SK-N-SH (cell line): ENCODE data around the gene SLC35G6. TPM values are rescaled to one million over a fixed set of nuclear protein-coding genes. Genes with fewer than 3 reads are reported as not detected.

Experiments
- CTCF ChIA-PET: fragments of 300-600, 350-600 bp; formaldehyde crosslinking; extraction: SDS; loops from one replicate; lab custom pipeline; 2021; lab: Yijun Ruan, JAX
- POLR2A ChIA-PET: fragments of 350-600 bp; sonication (Branson Sonifier 250); formaldehyde crosslinking; extraction: SDS; loops from one replicate; lab custom pipeline; 2020; ENCODE audit warnings: antibody characterized with exemption, inconsistent platforms; lab: Yijun Ruan, JAX
- DNase-seq: peaks from one replicate; pipeline ENCODE4 v3.0.0; 2012
- H2AFZ ChIP-seq: fragments of 200-600 bp; sonication (generic); 2 replicates; pipeline ENCODE4 v1.8.1; 2016; ENCODE audit warnings: antibody characterized with exemption, mild to moderate bottlenecking, low read depth
- H3F3A ChIP-seq: fragments of 200-600 bp; sonication (generic); replicated peaks from 2 replicates; pipeline ENCODE3; 2016; ENCODE audit warnings: antibody characterized with exemption, mild to moderate bottlenecking; ENCODE audit not compliant: insufficient read depth
- H3K27ac ChIP-seq, 2 experiments: fragments of 200-500 bp in 1 of 2; fragments of 200-600 bp in 1 of 2; sonication (Bioruptor generic) in 1 of 2; sonication (generic), shearing (Covaris generic) in 1 of 2; 2 replicates each; pipeline versions ENCODE4 v1.5.1 to v1.6.1; 2014 to 2016; ENCODE audit warnings: low read depth in 2 of 2, inconsistent platforms in 1 of 2, low read length in 1 of 2, mild to moderate bottlenecking in 1 of 2, mixed read lengths in 1 of 2
- H3K27me3 ChIP-seq: fragments of 200-600 bp; sonication (generic), shearing (Covaris generic); 2 replicates; pipeline ENCODE4 v1.6.1; 2016; ENCODE audit warnings: mixed run types; ENCODE audit not compliant: insufficient read depth
- H3K36me3 ChIP-seq, 2 experiments: fragments of 200-500 bp in 1 of 2; fragments of 200-600 bp in 1 of 2; sonication (Bioruptor generic) in 1 of 2; sonication (generic) in 1 of 2; replicated peaks in 1 of 2; 2 replicates each; pipeline versions ENCODE3 to v1.5.1; 2014 to 2016; ENCODE audit warnings: low read length in 1 of 2, mild to moderate bottlenecking in 1 of 2; ENCODE audit not compliant: insufficient read depth in 2 of 2, control insufficient read depth in 1 of 2
- H3K4me1 ChIP-seq, 2 experiments: fragments of 200-500 bp in 1 of 2; fragments of 200-600 bp in 1 of 2; sonication (Bioruptor generic) in 1 of 2; sonication (generic), shearing (Covaris generic) in 1 of 2; 2 replicates each; pipeline versions ENCODE4 v1.5.1 to v1.6.1; 2014 to 2016; ENCODE audit warnings: low read depth in 1 of 2, low read length in 1 of 2, mixed run types in 1 of 2; ENCODE audit not compliant: insufficient read depth in 2 of 2, control insufficient read depth in 1 of 2
- H3K4me2 ChIP-seq: fragments of 200-600 bp; sonication (generic), shearing (Covaris generic); 2 replicates; pipeline ENCODE4 v1.6.1; 2017; ENCODE audit warnings: mixed run types
- H3K4me3 ChIP-seq, 2 experiments: fragments of 200-500 bp in 1 of 2; fragments of 200-600 bp in 1 of 2; sonication (Bioruptor generic) in 1 of 2; sonication (generic), shearing (Covaris generic) in 1 of 2; 2 replicates each; pipeline versions ENCODE4 v1.5.1 to v1.8.1; 2014 to 2016; ENCODE audit warnings: low read depth in 2 of 2, inconsistent platforms in 1 of 2, low read length in 1 of 2, mild to moderate bottlenecking in 1 of 2, mixed read lengths in 1 of 2, moderate library complexity in 1 of 2
- H3K79me2 ChIP-seq: fragments of 200-600 bp; sonication (generic); 2 replicates; pipeline ENCODE4 v1.8.1; 2017; ENCODE audit warnings: mild to moderate bottlenecking; ENCODE audit not compliant: insufficient read depth
- H3K9ac ChIP-seq: fragments of 200-600 bp; sonication (generic); 2 replicates; pipeline ENCODE4 v1.6.1; 2017; ENCODE audit warnings: mixed run types
- H3K9me2 ChIP-seq: fragments of 200-600 bp; sonication (generic); 2 replicates; pipeline ENCODE4 v1.6.1; 2017; ENCODE audit warnings: mixed run types
- H3K9me3 ChIP-seq: fragments of 200-600 bp; sonication (generic); 2 replicates; pipeline ENCODE4 v1.6.1; 2017; ENCODE audit warnings: mixed run types, mild to moderate bottlenecking, moderate library complexity
- H4K20me1 ChIP-seq: fragments of 200-600 bp; sonication (generic); 2 replicates; pipeline ENCODE4 v1.6.1; 2017; ENCODE audit warnings: mild to moderate bottlenecking, mixed run types; ENCODE audit not compliant: insufficient read depth
- EZH2phosphoT487 ChIP-seq: fragments of 200-600 bp; sonication (generic); IDR thresholded peaks from 2 replicates; pipeline ENCODE4 v1.6.1; 2017; ENCODE audit warnings: low read depth, mixed run types, mild to moderate bottlenecking, antibody characterized with exemption, moderate library complexity, borderline replicate concordance
- FOSL2 ChIP-seq: IDR thresholded peaks from 2 replicates; pipeline ENCODE4 v1.4.0; 2012; ENCODE audit warnings: low read depth, mild to moderate bottlenecking, moderate library complexity, borderline replicate concordance
- FOXJ3 ChIP-seq: sonication (generic); formaldehyde crosslinking; IDR thresholded peaks from 2 replicates; pipeline ENCODE4 v1.5.1; 2020; ENCODE audit warnings: mild to moderate bottlenecking, missing genetic modification reagents
- FOXM1 ChIP-seq: IDR thresholded peaks from 2 replicates; pipeline ENCODE4 v1.4.0; 2012; ENCODE audit warnings: low read depth, mild to moderate bottlenecking
- GABPA ChIP-seq: IDR thresholded peaks from 2 replicates; pipeline ENCODE4 v1.4.0; 2012; ENCODE audit warnings: low read depth, mild to moderate bottlenecking
- GATA2 ChIP-seq: sonication (generic); formaldehyde crosslinking; IDR thresholded peaks from 2 replicates; pipeline ENCODE4 v1.5.0; 2020; ENCODE audit warnings: mild to moderate bottlenecking, missing genetic modification reagents
- JUND ChIP-seq: IDR thresholded peaks from 2 replicates; pipeline ENCODE4 v1.4.0; 2012
- MAX ChIP-seq: IDR thresholded peaks from 2 replicates; pipeline ENCODE4 v1.4.0; 2012; ENCODE audit warnings: low read depth
- MXI1 ChIP-seq: IDR thresholded peaks from 2 replicates; pipeline ENCODE4 v1.6.1; 2012; ENCODE audit warnings: mild to moderate bottlenecking, low read depth, low read length, improper control_type of control experiment
- PBX3 ChIP-seq: IDR thresholded peaks from 2 replicates; pipeline ENCODE4; 2012
- POLR2AphosphoS5 ChIP-seq: IDR thresholded peaks from 2 replicates; pipeline ENCODE4 v1.6.1; 2012; ENCODE audit warnings: low read depth, low read length
- RAD21 ChIP-seq: IDR thresholded peaks from 2 replicates; pipeline ENCODE4 v1.6.1; 2012; ENCODE audit warnings: mild to moderate bottlenecking, low read length
- REST ChIP-seq: IDR thresholded peaks from 2 replicates; pipeline ENCODE4 v1.6.1; 2012; ENCODE audit warnings: mild to moderate bottlenecking, low read depth, low read length, moderate library complexity
- SIN3A ChIP-seq: IDR thresholded peaks from 2 replicates; pipeline ENCODE4 v1.6.1; 2012; ENCODE audit warnings: low read depth, mild to moderate bottlenecking, low read length, moderate library complexity, borderline replicate concordance
- SMC3 ChIP-seq: IDR thresholded peaks from 2 replicates; pipeline ENCODE4 v1.6.1; 2012; ENCODE audit warnings: low read depth, low read length, improper control_type of control experiment
- TAF1 ChIP-seq: IDR thresholded peaks from 2 replicates; pipeline ENCODE4 v1.6.1; 2012; ENCODE audit warnings: low read depth, mild to moderate bottlenecking, low read length, moderate library complexity, borderline replicate concordance
- TCF12 ChIP-seq: IDR thresholded peaks from 2 replicates; pipeline ENCODE4 v1.4.0; 2012
- USF1 ChIP-seq: IDR thresholded peaks from 2 replicates; pipeline ENCODE4 v1.4.0; 2012; ENCODE audit warnings: low read depth, borderline replicate concordance
- USF2 ChIP-seq: fragments of 150-350 bp; IDR thresholded peaks from 2 replicates; pipeline ENCODE4 v1.6.1; 2017; ENCODE audit warnings: antibody characterized with exemption, low read length, low read depth, borderline replicate concordance
- ZBTB33 ChIP-seq: IDR thresholded peaks from 2 replicates; pipeline ENCODE4 v1.4.0; 2012; ENCODE audit warnings: low read depth, borderline replicate concordance
- WGBS: methylation state at CpG from one replicate; pipeline ENCODE4 v1.1.6; 2017; ENCODE audit warnings: low lambda C conversion rate; 5-methylcytosine and 5-hydroxymethylcytosine counted together
- polyA plus RNA-seq, 3 experiments: library from polyadenylated mRNA; depleted of rRNA; stranded (reverse); fragments of >200 nt; gene quantifications; 2 replicates each; pipeline ENCODE4 v1.2.3, GENCODE V29; 2012

The SLC35G6 gene
- polyA plus RNA-seq, 1 of the 3 experiments (the other 2 are of a cell fraction), result not detected

GRCh38 chr17:7512105-7512504 is 30.9 kb downstream of the SLC35G6 start:
- no peak for DNase-seq
- no peak overlapping the region for H3K9ac ChIP-seq
- H3K27ac ChIP-seq, result no peak overlapping the region
- H3K79me2 ChIP-seq, result no peaks in the 10 kb centered on the region
- H2AFZ ChIP-seq, result no peak overlapping the region
- no peaks in the 10 kb centered on the region for H4K20me1 ChIP-seq
- peaks cover 23 to 44% of the 10 kb centered on the region in 2 experiments for H3K36me3 ChIP-seq
- peaks cover 25% of the 10 kb centered on the region for H3F3A ChIP-seq
- WGBS, result 95% methylated on average over 8 of the region's 15 CpGs
- H3K9me2 ChIP-seq, result no peaks in the 10 kb centered on the region
- H3K9me3 ChIP-seq, result no peaks in the 10 kb centered on the region
- ChIA-PET CTCF (interaction anchor here (11.6 kb wide), 1 partner anchor 46 kb away, joined by 236 read pairs; the partner anchor contains the start of genes SENP3 and TNFSF13), POLR2A (no interaction called here)
- no peaks in the 10 kb centered on the region for H3K4me1 ChIP-seq
- H3K4me2 ChIP-seq, result no peak overlapping the region
- H3K4me3 ChIP-seq, result no peak overlapping the region
- H3K27me3 ChIP-seq, result no peaks in the 10 kb centered on the region
- no peak for TF ChIP-seq MAX
- TF ChIP-seq RAD21, result no peak
- TF ChIP-seq USF1, result no peak
- no peak for TF ChIP-seq FOXJ3 (CRISPR knock-in tag)
- no peak for TF ChIP-seq FOXM1
- TF ChIP-seq PBX3, result no peak
- TF ChIP-seq REST, result no peak
- TF ChIP-seq FOSL2, result no peak
- TF ChIP-seq SIN3A, result no peak
- no peak for TF ChIP-seq SMC3
- no peak for TF ChIP-seq TAF1
- no peak for TF ChIP-seq TCF12
- TF ChIP-seq ZBTB33, result no peak
- no peak for TF ChIP-seq GABPA
- TF ChIP-seq EZH2phosphoT487, result no peak
- no peak for TF ChIP-seq MXI1
- TF ChIP-seq USF2, result no peak
- TF ChIP-seq GATA2, result no peak
- no peak for TF ChIP-seq POLR2AphosphoS5
- no peak for TF ChIP-seq JUND
